Right lobe of liver (tissue), 6 donors: ENCODE measurements around the gene ATG14. TPM values are rescaled to one million over a fixed set of nuclear protein-coding genes. Genes with fewer than 3 reads are reported as not detected.

ENCODE experiments used
- ATAC-seq, 4 donors: fragments of 200-7000 bp; cut with Tn5 transposase; one replicate each; pipeline ENCODE4 v1.9.1; 2020; ENCODE audit warnings: mild to moderate bottlenecking in 4 of 4, moderate library complexity in 4 of 4
- DNase-seq, 3 donors: peaks; one replicate each; pipeline ENCODE4 v3.0.0-alpha.2; 2020
- H3K27ac ChIP-seq, 3 donors: fragments of 200-600 bp; one replicate each; pipeline ENCODE4 v1.8.0; 2022
- H3K27me3 ChIP-seq, 2 donors: fragments of 200-600 bp; one replicate each; pipeline ENCODE4 v1.8.0; 2022
- H3K36me3 ChIP-seq, 4 donors: fragments of 200-600 bp; sonication (generic) in 1 of 4; one replicate each; pipeline versions ENCODE4 v1.5.1 to v1.8.0; 2017 to 2022; ENCODE audit warnings: control low read depth in 1 of 4
- H3K4me1 ChIP-seq, 4 donors: fragments of 200-600 bp; sonication (generic) in 1 of 4; one replicate each; pipeline versions ENCODE4 v1.5.1 to v1.8.0; 2017 to 2022; ENCODE audit warnings: control low read depth in 1 of 4
- H3K4me3 ChIP-seq, 3 donors: fragments of 200-600 bp; one replicate each; pipeline ENCODE4 v1.8.0; 2022
- H3K9me3 ChIP-seq, 4 donors: fragments of 200-600 bp; sonication (generic) in 1 of 4; one replicate each; pipeline versions ENCODE4 v1.5.1 to v1.8.0; 2017 to 2022; ENCODE audit warnings: control low read depth in 1 of 4
- CTCF ChIP-seq, 4 donors: fragments of 200-600 bp in 3 of 4; fragments of 450-650 bp in 1 of 4; IDR thresholded peaks; one replicate each; pipeline versions ENCODE4 v1.5.1 to v1.8.0; 2016 to 2022; ENCODE audit warnings: antibody characterized with exemption in 4 of 4, mild to moderate bottlenecking in 2 of 4
- POLR2A ChIP-seq: fragments of 450-650 bp; IDR thresholded peaks from one replicate; pipeline ENCODE4 v1.6.1; 2017; ENCODE audit warnings: antibody characterized with exemption, mild to moderate bottlenecking
- WGBS: methylation state at CpG from one replicate; pipeline ENCODE4 v1.1.6; 2018; ENCODE audit warnings: low coverage, low lambda C conversion rate; ENCODE audit not compliant: insufficient coverage; ENCODE audit errors: missing lambda C conversion rate; 5-methylcytosine and 5-hydroxymethylcytosine counted together
- intact Hi-C, 2 donors: fragments of 100-400 bp; cut with DNase I; formaldehyde crosslinking; loops; one replicate each; pipeline versions ENCODE4 v1.11.2 to v1.14.1; 2022
- small RNA-seq, 2 experiments: library from RNA; depleted of rRNA; stranded (forward); fragments of <200 nt; gene quantifications; one replicate each; pipeline ENCODE3, GENCODE V24; 2016
- total RNA-seq, 6 experiments: library from RNA; depleted of rRNA in 2 of 6; stranded (reverse); fragments of >200 nt in 2 of 6; fragmentation: NEBNext Ultra II Directional in 3 of 6; extraction: Animal tissue kit (Norgen Biotek cat#: 25700) in 3 of 6; gene quantifications; one replicate each; pipeline versions ENCODE4 v1.1.0 to v1.2.4, GENCODE V29; 2016 to 2023
- donor health status: DM: no; HTN: yes; CAD: no.
- donor health status: DM: no; HTN: no; CAD: no.
- donor health status: DM: no; HTN: no; CAD: no.
- donor health status: DM: no; HTN: yes; CAD: no.
- donor health status: DM: no; HTN: yes; CAD: no.

Gene ATG14
- total RNA-seq, 6 experiments from 2014 or later: 4.0 to 4.7 (median 4.2) TPM

DNA sequence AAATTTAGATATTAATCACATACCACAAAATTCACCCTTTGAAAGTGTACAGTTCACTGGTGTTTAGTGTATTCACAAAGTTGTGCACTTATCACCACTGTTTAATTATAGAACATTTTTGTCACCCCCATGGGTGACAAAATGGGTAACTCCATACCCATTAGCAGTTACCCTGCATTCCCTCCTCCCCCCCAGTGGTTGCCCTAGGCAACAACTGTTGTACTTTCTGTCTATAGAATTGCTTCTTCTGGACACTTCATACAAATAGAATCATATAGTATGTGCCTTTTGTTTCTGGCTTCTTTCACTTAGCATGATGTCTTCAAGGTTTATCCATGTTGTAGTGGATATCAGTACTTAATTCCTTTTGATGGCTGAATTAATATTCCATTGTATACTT, 87.7 kb downstream of the ATG14 start:
- Histone ChIP-seq H3K36me3 (no peaks in the 10 kb centered on the region), H3K27me3 (no peaks in the 10 kb centered on the region), H3K4me3 (no peak overlapping the region), H3K4me1 (no peaks in the 10 kb centered on the region), H3K9me3 (no peaks in the 10 kb centered on the region), H3K27ac (no peak overlapping the region)
- no peak for TF ChIP-seq CTCF (IDR thresholded peaks at IDR 0.05)
- no peak for TF ChIP-seq POLR2A
- no peak for DNase-seq
- intact Hi-C loops: no loop called here
- ATAC-seq: no peak

GRCh38 chr14:55318694-55319093, 92.9 kb downstream of the ATG14 start:
- intact Hi-C loops: no loop called here
- no peak overlapping the region for H3K4me3 ChIP-seq
- H3K27me3 ChIP-seq: no peaks in the 10 kb centered on the region
- DNase-seq (no peak), ATAC-seq (no peak)
- H3K27ac ChIP-seq: no peak overlapping the region
- TF ChIP-seq POLR2A (no peak), CTCF (IDR thresholded peaks at IDR 0.05) (no peak)
- H3K4me1 ChIP-seq: no peaks in the 10 kb centered on the region
- no peaks in the 10 kb centered on the region for H3K9me3 ChIP-seq
- peaks cover 0 to 3% (median 0%) of the 10 kb centered on the region in 4 donors for H3K36me3 ChIP-seq
- WGBS: 100% methylated on average over 1 of the region's 1 CpG

DNA sequence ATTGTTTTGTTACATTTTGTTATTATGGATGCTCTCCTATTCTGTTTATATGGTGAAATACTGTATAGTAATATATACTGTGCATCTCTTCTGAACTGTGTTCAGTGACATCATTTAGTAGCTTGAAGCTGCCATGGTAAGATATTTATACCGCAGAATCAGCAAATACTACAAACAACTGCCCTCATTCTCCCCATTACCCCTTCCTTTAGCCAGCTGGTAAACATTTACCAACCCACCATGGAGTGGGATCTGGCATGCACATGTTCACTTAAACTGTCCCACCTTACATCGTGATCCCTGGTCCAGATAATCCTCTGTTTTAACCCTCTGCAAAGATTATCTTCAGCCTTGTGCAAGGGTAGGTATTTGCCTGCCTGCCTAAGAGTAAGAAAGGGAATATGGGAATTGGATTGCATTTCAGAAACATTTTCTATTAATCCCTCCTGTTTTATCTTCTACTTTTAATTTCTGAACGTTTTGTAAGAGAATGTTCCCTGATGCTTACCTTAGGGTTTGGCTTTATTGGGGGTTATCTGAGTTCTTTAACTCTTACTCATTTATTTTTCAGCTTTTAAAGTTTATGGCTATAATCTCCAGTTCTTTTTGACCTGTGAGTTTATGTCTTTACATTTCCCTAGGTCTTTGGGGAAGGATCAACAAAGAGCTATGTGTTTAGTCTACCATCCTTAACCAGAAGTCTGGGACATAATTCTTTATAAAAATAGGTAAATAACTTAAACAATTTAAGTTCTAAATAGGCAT, 93.9 kb downstream of the ATG14 start:
- Histone ChIP-seq H3K4me3 (no peak overlapping the region), H3K9me3 (no peaks in the 10 kb centered on the region), H3K4me1 (no peaks in the 10 kb centered on the region), H3K36me3 (peaks cover 0 to 3% (median 0%) of the 10 kb centered on the region in 4 donors), H3K27ac (no peak overlapping the region), H3K27me3 (no peaks in the 10 kb centered on the region)
- WGBS: 67% methylated on average over 3 of the region's 3 CpGs
- ATAC-seq (no peak), DNase-seq (no peak)
- TF ChIP-seq CTCF (IDR thresholded peaks at IDR 0.05) (no peak), POLR2A (no peak)
- intact Hi-C loops: no loop called here

GRCh38 chr14:55316564-55316963, 95.1 kb downstream of the ATG14 start:
- intact Hi-C loops: no loop called here
- DNase-seq: no peak
- Histone ChIP-seq H3K9me3 (no peaks in the 10 kb centered on the region), H3K27ac (no peak overlapping the region), H3K4me3 (no peak overlapping the region), H3K4me1 (no peaks in the 10 kb centered on the region), H3K36me3 (peaks cover 0 to 3% (median 0%) of the 10 kb centered on the region in 4 donors), H3K27me3 (no peaks in the 10 kb centered on the region)
- no peak for ATAC-seq
- TF ChIP-seq POLR2A (no peak), CTCF (IDR thresholded peaks at IDR 0.05) (no peak)
- 58% methylated on average over 4 of the region's 4 CpGs for WGBS

Small RNAs within 50 kb of the gene (small RNA-seq; reads per million reads assigned to genes)
- gene AL356801.1: 0 reads per million in 2 experiments

Other genes with a start within 250 kb of the ATG14 start
- gene DLGAP5, start 220.2 kb downstream of the ATG14 start, total RNA-seq: 1 to 10 TPM in 2 of 6 experiments, under 1 TPM in 3, not detected in 1; 0.27 to 1.3 (median 0.86) TPM
- gene FBXO34, start 140.4 kb downstream of the ATG14 start, total RNA-seq: 10 to 100 TPM in 1 of 6 experiments, 1 to 10 TPM in 5; 6.2 to 10.3 (median 8.7) TPM
- not detected for gene TBPL2, start 28.8 kb upstream of the ATG14 start, total RNA-seq
- 10 to 100 TPM; 55.8 to 90.8 (median 64.1) TPM for gene KTN1, start 168.4 kb upstream of the ATG14 start, total RNA-seq